HepG2 (cell line): Measurements from ENCODE around the gene TTK. TPM values are rescaled to one million over a fixed set of nuclear protein-coding genes. Genes with fewer than 3 reads are reported as not detected.

ENCODE experiments used
- AGO1 ChIP-seq: fragments of 200-400 bp; formaldehyde crosslinking; IDR thresholded peaks from 2 replicates; pipeline ENCODE4 v1.6.1; 2017; ENCODE audit warnings: mild to moderate bottlenecking, low read depth, low read length, moderate library complexity; ENCODE audit not compliant: poor library complexity, severe bottlenecking
- FOXK2 ChIP-seq: fragments of 450-650 bp; IDR thresholded peaks from 2 replicates; pipeline ENCODE4 v1.6.1; 2016
- GTF2F1 ChIP-seq: fragments of 150-350 bp; IDR thresholded peaks from 2 replicates; pipeline ENCODE4 v1.6.1; 2014; ENCODE audit warnings: low read length
- IRX3 ChIP-seq: sonication (generic); formaldehyde crosslinking; IDR thresholded peaks from 2 replicates; pipeline ENCODE4 v1.8.1; 2023; ENCODE audit warnings: mild to moderate bottlenecking, low read depth, missing genetic modification reagents, borderline replicate concordance
- POGZ ChIP-seq: sonication (generic); formaldehyde crosslinking; IDR thresholded peaks from 2 replicates; pipeline ENCODE4 v1.4.0; 2020; ENCODE audit warnings: mild to moderate bottlenecking, missing genetic modification reagents
- SIN3A ChIP-seq: IDR thresholded peaks from 2 replicates; pipeline ENCODE4 v1.6.1; 2011; ENCODE audit warnings: low read depth, mild to moderate bottlenecking, control low read depth, low read length, borderline replicate concordance
- TSC22D2 ChIP-seq: sonication (generic); formaldehyde crosslinking; IDR thresholded peaks from 2 replicates; pipeline ENCODE4 v1.5.1; 2020; ENCODE audit warnings: missing genetic modification reagents, mild to moderate bottlenecking, borderline replicate concordance
- ZC3H13 ChIP-seq: sonication (generic); formaldehyde crosslinking; IDR thresholded peaks from 2 replicates; pipeline ENCODE4 v1.8.1; 2023; ENCODE audit warnings: mild to moderate bottlenecking, missing genetic modification reagents, moderate library complexity
- ZMAT3 ChIP-seq: sonication (generic); formaldehyde crosslinking; conservative IDR thresholded peaks from 2 replicates; pipeline ENCODE4 v1.7.0; 2021; ENCODE audit warnings: missing genetic modification reagents
- ZNF296 ChIP-seq: sonication (generic); formaldehyde crosslinking; conservative IDR thresholded peaks from 2 replicates; pipeline ENCODE4 v1.5.0; 2020; ENCODE audit warnings: mild to moderate bottlenecking, missing genetic modification reagents
- ZNF33B ChIP-seq: sonication (generic); formaldehyde crosslinking; IDR thresholded peaks from 2 replicates; pipeline ENCODE4 v1.5.1; 2020; ENCODE audit warnings: mild to moderate bottlenecking, missing genetic modification reagents
- ZNF547 ChIP-seq: sonication (generic); formaldehyde crosslinking; IDR thresholded peaks from 2 replicates; pipeline ENCODE4 v1.5.1; 2020; ENCODE audit warnings: mild to moderate bottlenecking, missing genetic modification reagents
- ZNF614 ChIP-seq: IDR thresholded peaks from 2 replicates; pipeline ENCODE4 v1.6.1; 2018; ENCODE audit warnings: missing biosample characterization, missing genetic modification reagents, inconsistent platforms, borderline replicate concordance
- ZNF782 ChIP-seq: sonication (generic); formaldehyde crosslinking; IDR thresholded peaks from 2 replicates; pipeline ENCODE4 v1.4.0; 2020; ENCODE audit warnings: missing genetic modification reagents, mild to moderate bottlenecking, borderline replicate concordance
- ZNF792 ChIP-seq: IDR thresholded peaks from 2 replicates; pipeline ENCODE4 v1.6.1; 2016
- polyA plus RNA-seq, 8 experiments: library from polyadenylated mRNA; depleted of rRNA in 3 of 8; stranded (reverse) in 7 of 8; unstranded in 1 of 8; fragments of >200 nt; fragmentation: Illumina TruSeq in 4 of 8; extraction: Trizol in 4 of 8; gene quantifications; 2 replicates each; pipeline versions ENCODE4 v1.2.1 to v1.2.3, GENCODE V29; 2011 to 2016; ENCODE audit warnings: low read depth in 4 of 8, missing spikeins in 1 of 8, mixed read lengths in 1 of 8; ENCODE audit not compliant: insufficient read depth in 1 of 8
- total RNA-seq, 5 experiments: library from RNA; depleted of rRNA; stranded (reverse); fragments of >200 nt; fragmentation: Illumina TruSeq; extraction: Trizol; gene quantifications; 2 replicates each; pipeline ENCODE4 v1.2.3, GENCODE V29; 2016; ENCODE audit warnings: low read depth in 1 of 5
- TF ChIP-seq, protein P1 (sequence below), 2 experiments: sonication (generic) in 1 of 2; formaldehyde crosslinking in 1 of 2; IDR thresholded peaks; 2 replicates each; pipeline versions ENCODE4 v1.4.0 to v1.6.1; 2016 to 2020; ENCODE audit warnings: borderline replicate concordance in 1 of 2, low read depth in 1 of 2, mild to moderate bottlenecking in 1 of 2, missing genetic modification reagents in 1 of 2
- TF ChIP-seq, protein P2 (sequence below): sonication (generic); formaldehyde crosslinking; IDR thresholded peaks from 2 replicates; pipeline ENCODE4 v1.4.0; 2020; ENCODE audit warnings: missing genetic modification reagents, borderline replicate concordance
- TF ChIP-seq, protein P3 (sequence below): sonication (generic); formaldehyde crosslinking; IDR thresholded peaks from 2 replicates; pipeline ENCODE4 v1.8.1; 2022; ENCODE audit warnings: mild to moderate bottlenecking, missing genetic modification reagents

Gene TTK
- total and polyA plus RNA-seq, 2 of the 13 experiments (the other 11 are each of a cell fraction or from before 2014, with no cell fraction given) = 8.6 to 33.2 TPM

DNA sequence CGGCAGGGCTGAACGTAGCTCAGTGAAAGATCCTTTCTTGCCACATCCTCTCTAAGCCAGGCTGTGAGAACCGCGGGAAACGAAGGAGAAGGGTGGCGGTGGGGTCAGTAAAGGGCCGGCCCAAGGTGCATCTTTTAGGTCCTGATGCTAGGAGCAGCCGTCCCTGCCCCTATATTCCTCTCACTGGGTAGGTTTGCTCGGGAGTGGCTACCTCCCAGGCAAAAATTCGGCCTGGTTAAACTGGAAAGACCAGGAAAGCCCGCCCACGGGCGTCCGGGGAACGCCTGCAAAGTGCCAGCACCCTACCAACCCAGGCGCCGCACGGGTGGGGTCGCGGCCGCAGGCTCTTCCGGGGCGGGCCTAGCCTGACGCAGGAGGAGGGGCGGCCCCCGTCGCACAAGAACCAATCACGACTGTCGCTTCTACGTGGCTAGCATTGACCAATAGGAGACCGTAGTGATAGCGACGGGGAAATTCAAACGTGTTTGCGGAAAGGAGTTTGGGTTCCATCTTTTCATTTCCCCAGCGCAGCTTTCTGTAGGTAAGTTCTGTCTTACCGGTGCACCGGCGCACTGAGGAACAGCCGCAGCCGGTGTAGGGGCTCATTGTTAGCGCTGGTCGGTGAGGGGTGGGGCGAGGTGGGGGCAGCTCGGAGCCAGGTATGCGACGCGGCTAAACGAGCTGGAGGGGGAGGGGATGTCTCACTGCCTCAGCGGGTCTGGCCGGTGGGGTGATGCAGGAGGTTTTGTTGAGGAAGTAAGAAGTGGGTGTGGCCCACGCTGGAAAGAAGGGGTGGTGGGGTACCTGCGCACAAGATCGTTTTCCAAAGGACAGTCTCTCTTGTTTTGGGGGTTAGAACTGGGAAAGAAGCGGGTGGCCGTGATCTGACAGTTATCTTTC, at the start of gene TTK (continued):
- TF ChIP-seq, protein P1, sequence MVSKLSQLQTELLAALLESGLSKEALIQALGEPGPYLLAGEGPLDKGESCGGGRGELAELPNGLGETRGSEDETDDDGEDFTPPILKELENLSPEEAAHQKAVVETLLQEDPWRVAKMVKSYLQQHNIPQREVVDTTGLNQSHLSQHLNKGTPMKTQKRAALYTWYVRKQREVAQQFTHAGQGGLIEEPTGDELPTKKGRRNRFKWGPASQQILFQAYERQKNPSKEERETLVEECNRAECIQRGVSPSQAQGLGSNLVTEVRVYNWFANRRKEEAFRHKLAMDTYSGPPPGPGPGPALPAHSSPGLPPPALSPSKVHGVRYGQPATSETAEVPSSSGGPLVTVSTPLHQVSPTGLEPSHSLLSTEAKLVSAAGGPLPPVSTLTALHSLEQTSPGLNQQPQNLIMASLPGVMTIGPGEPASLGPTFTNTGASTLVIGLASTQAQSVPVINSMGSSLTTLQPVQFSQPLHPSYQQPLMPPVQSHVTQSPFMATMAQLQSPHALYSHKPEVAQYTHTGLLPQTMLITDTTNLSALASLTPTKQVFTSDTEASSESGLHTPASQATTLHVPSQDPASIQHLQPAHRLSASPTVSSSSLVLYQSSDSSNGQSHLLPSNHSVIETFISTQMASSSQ (IDR thresholded peaks at IDR 0.05; ENCODE audit: low read depth) = no peak
- TF ChIP-seq, protein P1 (CRISPR knock-in tag; IDR thresholded peaks at IDR 0.05; ENCODE audit: borderline replicate concordance) = no peak
- TF ChIP-seq FOXK2 (no peak), SIN3A (peak; percentile 98), TSC22D2 (CRISPR knock-in tag) (no peak), ZNF614 (no peak), IRX3 (CRISPR knock-in tag) (no peak), ZNF792 (CRISPR knock-in tag) (peak; percentile 26; the same call in 1 of the 2 replicates), ZNF782 (CRISPR knock-in tag) (no peak; the same call in 1 of the 2 replicates), ZC3H13 (no peak), ZNF33B (CRISPR knock-in tag) (no peak), ZNF547 (CRISPR knock-in tag) (no peak), ZNF296 (no peak), AGO1 (no peak), GTF2F1 (no peak), POGZ (CRISPR knock-in tag) (peak; percentile 80; the same call in 1 of the 2 replicates), ZMAT3 (CRISPR knock-in tag) (no peak)
- TF ChIP-seq, protein P2, sequence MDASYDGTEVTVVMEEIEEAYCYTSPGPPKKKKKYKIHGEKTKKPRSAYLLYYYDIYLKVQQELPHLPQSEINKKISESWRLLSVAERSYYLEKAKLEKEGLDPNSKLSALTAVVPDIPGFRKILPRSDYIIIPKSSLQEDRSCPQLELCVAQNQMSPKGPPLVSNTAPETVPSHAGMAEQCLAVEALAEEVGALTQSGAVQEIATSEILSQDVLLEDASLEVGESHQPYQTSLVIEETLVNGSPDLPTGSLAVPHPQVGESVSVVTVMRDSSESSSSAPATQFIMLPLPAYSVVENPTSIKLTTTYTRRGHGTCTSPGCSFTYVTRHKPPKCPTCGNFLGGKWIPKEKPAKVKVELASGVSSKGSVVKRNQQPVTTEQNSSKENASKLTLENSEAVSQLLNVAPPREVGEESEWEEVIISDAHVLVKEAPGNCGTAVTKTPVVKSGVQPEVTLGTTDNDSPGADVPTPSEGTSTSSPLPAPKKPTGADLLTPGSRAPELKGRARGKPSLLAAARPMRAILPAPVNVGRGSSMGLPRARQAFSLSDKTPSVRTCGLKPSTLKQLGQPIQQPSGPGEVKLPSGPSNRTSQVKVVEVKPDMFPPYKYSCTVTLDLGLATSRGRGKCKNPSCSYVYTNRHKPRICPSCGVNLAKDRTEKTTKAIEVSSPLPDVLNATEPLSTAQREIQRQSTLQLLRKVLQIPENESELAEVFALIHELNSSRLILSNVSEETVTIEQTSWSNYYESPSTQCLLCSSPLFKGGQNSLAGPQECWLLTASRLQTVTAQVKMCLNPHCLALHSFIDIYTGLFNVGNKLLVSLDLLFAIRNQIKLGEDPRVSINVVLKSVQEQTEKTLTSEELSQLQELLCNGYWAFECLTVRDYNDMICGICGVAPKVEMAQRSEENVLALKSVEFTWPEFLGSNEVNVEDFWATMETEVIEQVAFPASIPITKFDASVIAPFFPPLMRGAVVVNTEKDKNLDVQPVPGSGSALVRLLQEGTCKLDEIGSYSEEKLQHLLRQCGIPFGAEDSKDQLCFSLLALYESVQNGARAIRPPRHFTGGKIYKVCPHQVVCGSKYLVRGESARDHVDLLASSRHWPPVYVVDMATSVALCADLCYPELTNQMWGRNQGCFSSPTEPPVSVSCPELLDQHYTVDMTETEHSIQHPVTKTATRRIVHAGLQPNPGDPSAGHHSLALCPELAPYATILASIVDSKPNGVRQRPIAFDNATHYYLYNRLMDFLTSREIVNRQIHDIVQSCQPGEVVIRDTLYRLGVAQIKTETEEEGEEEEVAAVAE (CRISPR knock-in tag) = peak; percentile 91
- TF ChIP-seq, protein P3, sequence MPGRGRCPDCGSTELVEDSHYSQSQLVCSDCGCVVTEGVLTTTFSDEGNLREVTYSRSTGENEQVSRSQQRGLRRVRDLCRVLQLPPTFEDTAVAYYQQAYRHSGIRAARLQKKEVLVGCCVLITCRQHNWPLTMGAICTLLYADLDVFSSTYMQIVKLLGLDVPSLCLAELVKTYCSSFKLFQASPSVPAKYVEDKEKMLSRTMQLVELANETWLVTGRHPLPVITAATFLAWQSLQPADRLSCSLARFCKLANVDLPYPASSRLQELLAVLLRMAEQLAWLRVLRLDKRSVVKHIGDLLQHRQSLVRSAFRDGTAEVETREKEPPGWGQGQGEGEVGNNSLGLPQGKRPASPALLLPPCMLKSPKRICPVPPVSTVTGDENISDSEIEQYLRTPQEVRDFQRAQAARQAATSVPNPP (CRISPR knock-in tag) = no peak; the same call in 1 of the 2 replicates
